Thyroid gland (tissue), 4 donors: ENCODE data around the gene SV2B. TPM values are rescaled to one million over a fixed set of nuclear protein-coding genes. Genes with fewer than 3 reads are reported as not detected.
A peak's percentile ranks its signal among the peaks of the same experiment; 100 is the strongest.

Source experiments
- DNase-seq, 2 donors: peaks; one replicate each; pipeline ENCODE4 v3.0.0-alpha.2; 2019
- H3K27ac ChIP-seq, 3 donors: fragments of 200-600 bp; sonication (generic); 1 replicate in 2 of 3; 2 replicates in 1 of 3; pipeline ENCODE4 v1.5.1; 2016 to 2019; ENCODE audit warnings: mild to moderate bottlenecking in 1 of 3, moderate library complexity in 1 of 3
- H3K27me3 ChIP-seq: fragments of 200-600 bp; sonication (generic); one replicate; pipeline ENCODE4 v1.5.1; 2019
- H3K36me3 ChIP-seq, 2 donors: fragments of 200-600 bp; sonication (generic); one replicate each; pipeline ENCODE4 v1.5.1; 2016 to 2019
- H3K4me1 ChIP-seq, 2 donors: fragments of 200-600 bp; sonication (generic); one replicate each; pipeline ENCODE4 v1.5.1; 2017 to 2019
- H3K4me3 ChIP-seq, 3 donors: fragments of 200-600 bp; sonication (generic); replicated peaks in 1 of 3; 1 replicate in 2 of 3; 2 replicates in 1 of 3; pipeline ENCODE4 v1.5.1; 2016; ENCODE audit warnings: mild to moderate bottlenecking in 1 of 3
- H3K9me3 ChIP-seq: fragments of 200-600 bp; sonication (generic); one replicate; pipeline ENCODE4 v1.5.1; 2017
- POLR2A ChIP-seq, 2 donors: fragments of 450-650 bp; IDR thresholded peaks; one replicate each; pipeline ENCODE4 v1.6.1; 2017; ENCODE audit warnings: antibody characterized with exemption in 2 of 2, mild to moderate bottlenecking in 2 of 2, moderate library complexity in 1 of 2
- WGBS, 2 donors: methylation state at CpG; one replicate each; pipeline ENCODE4 v1.1.5; 2017; 5-methylcytosine and 5-hydroxymethylcytosine counted together
- intact Hi-C: fragments of 100-400 bp; cut with DNase I; formaldehyde crosslinking; loops from one replicate; pipeline ENCODE4 v1.15.1; 2023
- total RNA-seq, 4 donors: library from RNA; depleted of rRNA; stranded (reverse); fragments of >200 nt; gene quantifications; one replicate each; pipeline ENCODE4 v1.2.3, GENCODE V29; 2016
- TF ChIP-seq, protein P1 (sequence below), 6 experiments: fragments of 200-600 bp in 3 of 6; fragments of 450-650 bp in 3 of 6; sonication (generic) in 3 of 6; IDR thresholded peaks; one replicate each; pipeline ENCODE4 v1.5.1; 2016 to 2019; ENCODE audit warnings: antibody characterized with exemption in 6 of 6, mild to moderate bottlenecking in 2 of 6, inconsistent platforms in 1 of 6, moderate library complexity in 1 of 6

The SV2B gene
- total RNA-seq, 4 donors from 2014 or later: 0.83 to 3.9 (median 2.2) TPM

DNA sequence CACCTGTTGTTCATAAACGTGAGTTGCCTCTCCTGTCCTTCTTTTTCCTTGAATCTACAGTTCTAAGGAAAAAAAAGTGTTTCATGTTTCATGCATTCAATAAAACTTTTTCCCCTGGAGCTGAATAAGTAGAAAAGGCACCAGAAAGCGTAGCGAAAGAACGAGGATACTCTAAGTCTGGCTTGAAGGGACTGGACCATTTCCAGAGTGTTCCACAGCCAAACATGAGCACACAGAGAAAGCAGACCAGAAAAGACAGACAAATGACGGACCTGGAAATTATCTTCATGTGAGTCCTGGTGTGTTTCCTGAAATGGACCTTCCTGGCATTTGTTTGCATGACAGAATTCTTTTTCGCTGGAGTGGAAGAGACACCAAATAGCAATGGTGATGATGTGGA, 204.7 kb downstream of the SV2B start:
- 46 to 64% methylated on average over 6 of the region's 6 CpGs for WGBS, 2 donors
- intact Hi-C loops: loop anchor here (10.0 kb wide), 1 partner anchor 780 kb away; no protein-coding TSS in a partner anchor

DNA sequence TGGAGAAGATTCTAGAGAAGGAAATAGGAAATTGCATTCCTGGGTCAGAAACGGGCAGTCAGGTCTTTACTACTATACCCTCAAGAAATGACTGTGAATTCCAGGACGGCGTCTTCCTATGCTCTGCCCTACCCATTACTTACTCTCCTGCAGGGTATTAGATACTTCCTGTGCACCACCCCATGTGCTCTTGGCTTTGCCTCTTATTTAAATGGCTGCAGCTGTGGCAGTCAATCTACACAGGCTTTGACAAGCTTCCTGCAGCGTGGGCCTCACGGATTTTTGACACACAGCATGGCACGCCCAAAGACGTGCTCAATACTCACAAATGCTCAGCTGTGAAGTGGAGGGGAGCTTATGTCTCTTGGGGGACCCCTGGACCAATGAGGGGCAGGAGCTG, 206.1 kb downstream of the SV2B start:
- Histone ChIP-seq H3K27ac (no peak overlapping the region), H3K36me3 (no peaks in the 10 kb centered on the region), H3K4me3 (no peak overlapping the region), H3K4me1 (no peaks in the 10 kb centered on the region), H3K9me3 (no peaks in the 10 kb centered on the region), H3K27me3 (no peaks in the 10 kb centered on the region)
- no peak for TF ChIP-seq POLR2A (IDR thresholded peaks at IDR 0.05)
- TF ChIP-seq, protein P1, sequence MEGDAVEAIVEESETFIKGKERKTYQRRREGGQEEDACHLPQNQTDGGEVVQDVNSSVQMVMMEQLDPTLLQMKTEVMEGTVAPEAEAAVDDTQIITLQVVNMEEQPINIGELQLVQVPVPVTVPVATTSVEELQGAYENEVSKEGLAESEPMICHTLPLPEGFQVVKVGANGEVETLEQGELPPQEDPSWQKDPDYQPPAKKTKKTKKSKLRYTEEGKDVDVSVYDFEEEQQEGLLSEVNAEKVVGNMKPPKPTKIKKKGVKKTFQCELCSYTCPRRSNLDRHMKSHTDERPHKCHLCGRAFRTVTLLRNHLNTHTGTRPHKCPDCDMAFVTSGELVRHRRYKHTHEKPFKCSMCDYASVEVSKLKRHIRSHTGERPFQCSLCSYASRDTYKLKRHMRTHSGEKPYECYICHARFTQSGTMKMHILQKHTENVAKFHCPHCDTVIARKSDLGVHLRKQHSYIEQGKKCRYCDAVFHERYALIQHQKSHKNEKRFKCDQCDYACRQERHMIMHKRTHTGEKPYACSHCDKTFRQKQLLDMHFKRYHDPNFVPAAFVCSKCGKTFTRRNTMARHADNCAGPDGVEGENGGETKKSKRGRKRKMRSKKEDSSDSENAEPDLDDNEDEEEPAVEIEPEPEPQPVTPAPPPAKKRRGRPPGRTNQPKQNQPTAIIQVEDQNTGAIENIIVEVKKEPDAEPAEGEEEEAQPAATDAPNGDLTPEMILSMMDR (IDR thresholded peaks at IDR 0.05): no peak
- intact Hi-C loops: loop anchor here (10.0 kb wide), 1 partner anchor 779 kb away; no protein-coding TSS in a partner anchor
- WGBS, 2 donors: 91 to 94% methylated on average over 7 of the region's 7 CpGs
- no peak for DNase-seq

More for the DNA sequence above, 204.7 kb downstream of the SV2B start:
- Histone ChIP-seq H3K27ac (no peak overlapping the region), H3K4me1 (no peaks in the 10 kb centered on the region), H3K27me3 (no peaks in the 10 kb centered on the region), H3K9me3 (no peaks in the 10 kb centered on the region), H3K4me3 (no peak overlapping the region), H3K36me3 (no peaks in the 10 kb centered on the region)
- no peak for TF ChIP-seq POLR2A (IDR thresholded peaks at IDR 0.05)
- TF ChIP-seq, protein P1 (IDR thresholded peaks at IDR 0.05): no peak
- peak in 1 of 2 donors; percentile 4 for DNase-seq

DNA sequence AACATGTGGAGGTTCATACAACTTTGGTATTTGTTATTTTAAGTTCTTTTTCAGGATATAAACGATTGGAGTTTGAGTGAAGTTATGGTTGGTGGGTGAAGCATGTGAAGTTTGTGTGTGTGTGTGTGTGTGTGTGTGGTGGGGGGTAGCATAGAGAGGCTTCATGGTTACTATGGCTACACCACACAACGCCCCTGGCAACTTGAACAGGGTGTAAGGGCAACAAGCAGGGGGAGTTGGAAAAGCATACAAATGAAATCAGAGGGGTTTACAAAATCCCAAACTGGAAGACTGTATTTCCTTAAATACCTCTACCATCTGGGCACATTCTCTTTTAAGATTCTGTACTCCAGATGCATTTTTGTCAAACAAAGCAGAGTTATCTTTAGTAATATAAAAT, 207.5 kb downstream of the SV2B start:
- intact Hi-C loops: loop anchor here (10.0 kb wide), 1 partner anchor 777 kb away; no protein-coding TSS in a partner anchor
- Histone ChIP-seq H3K27ac (no peak overlapping the region), H3K27me3 (no peaks in the 10 kb centered on the region), H3K4me1 (no peaks in the 10 kb centered on the region), H3K36me3 (no peaks in the 10 kb centered on the region), H3K4me3 (no peak overlapping the region), H3K9me3 (no peaks in the 10 kb centered on the region)
- no peak for DNase-seq
- WGBS, 2 donors: 41% methylated on average over 2 of the region's 2 CpGs
- no peak for TF ChIP-seq POLR2A (IDR thresholded peaks at IDR 0.05)
- TF ChIP-seq, protein P1 (IDR thresholded peaks at IDR 0.05): no peak

DNA sequence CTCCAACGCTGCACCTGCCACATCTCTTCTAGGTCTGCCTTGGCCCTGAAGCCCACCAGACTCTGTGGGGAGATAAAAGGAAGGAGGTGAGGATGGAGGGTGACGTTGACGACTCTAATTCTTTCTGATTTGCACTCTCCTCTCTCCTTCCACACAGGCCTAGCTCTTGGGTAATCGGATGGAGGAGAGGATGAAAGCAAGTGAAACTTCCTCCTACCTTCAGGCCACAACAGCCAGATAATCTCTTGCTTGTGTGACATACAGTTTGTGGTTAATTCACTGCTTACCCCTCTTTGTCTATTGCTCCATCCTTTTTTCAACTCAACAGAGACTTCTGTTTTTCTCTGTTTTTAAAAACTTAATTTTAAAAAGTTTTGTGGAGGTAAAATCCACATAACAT, 208.1 kb downstream of the SV2B start:
- no peak for DNase-seq
- Histone ChIP-seq H3K4me3 (no peak overlapping the region), H3K4me1 (no peaks in the 10 kb centered on the region), H3K27me3 (no peaks in the 10 kb centered on the region), H3K27ac (no peak overlapping the region), H3K36me3 (no peaks in the 10 kb centered on the region), H3K9me3 (no peaks in the 10 kb centered on the region)
- intact Hi-C loops: loop anchor here (10.0 kb wide), 1 partner anchor 777 kb away; no protein-coding TSS in a partner anchor
- TF ChIP-seq POLR2A (IDR thresholded peaks at IDR 0.05): no peak
- TF ChIP-seq, protein P1 (IDR thresholded peaks at IDR 0.05): no peak
- 73 to 84% methylated on average over 4 of the region's 4 CpGs for WGBS, 2 donors

DNA sequence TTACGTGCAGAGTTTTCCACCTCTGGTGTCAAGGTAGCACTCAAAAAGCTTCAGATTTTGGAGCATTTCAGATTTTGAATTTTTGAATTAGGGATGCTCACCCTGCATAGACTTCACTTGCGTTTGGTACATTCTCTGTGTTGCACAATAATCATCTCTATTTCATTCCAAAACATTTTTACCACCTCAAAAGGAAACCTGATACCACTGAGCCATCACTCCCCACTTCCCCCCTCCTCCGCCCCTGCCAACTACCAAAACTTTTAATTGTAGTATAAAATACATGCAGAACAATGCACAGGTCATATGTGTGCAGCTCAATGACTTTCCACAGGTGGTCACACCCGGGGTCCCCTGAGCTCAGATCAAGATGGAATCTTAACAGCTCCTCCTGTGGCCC, 208.8 kb downstream of the SV2B start:
- Histone ChIP-seq H3K9me3 (no peaks in the 10 kb centered on the region), H3K36me3 (no peaks in the 10 kb centered on the region), H3K27ac (no peak overlapping the region), H3K4me1 (no peaks in the 10 kb centered on the region), H3K27me3 (no peaks in the 10 kb centered on the region), H3K4me3 (no peak overlapping the region)
- intact Hi-C loops: loop anchor here (10.0 kb wide), 1 partner anchor 776 kb away; no protein-coding TSS in a partner anchor
- no peak for TF ChIP-seq POLR2A (IDR thresholded peaks at IDR 0.05)
- TF ChIP-seq, protein P1 (IDR thresholded peaks at IDR 0.05): no peak
- WGBS, 2 donors: 77 to 84% methylated on average over 4 of the region's 4 CpGs
- DNase-seq: no peak
